ENCODE measurements around the gene NPAS2. TPM values are rescaled to one million over a fixed set of nuclear protein-coding genes. Genes with fewer than 3 reads are reported as not detected.

NPAS2 gene
- total RNA-seq, 1 experiment from 2014 or later, result 142 TPM

GRCh38 chr2:100962366-100963025 lies 142.6 kb downstream of the NPAS2 start:
- H3K4me3 Mint-ChIP-seq (ENCODE audit: low read depth, unreplicated experiment), result no peak overlapping the region
- CTCF ChIA-PET, result no interaction called here
- no peaks in the 10 kb centered on the region for H3K9me3 Mint-ChIP-seq (ENCODE audit: low read depth, unreplicated experiment)
- intact Hi-C loops (cut with micrococcal nuclease; ENCODE audit: unreplicated experiment), result no loop called here
- H3K36me3 Mint-ChIP-seq (ENCODE audit: insufficient read depth, unreplicated experiment), result peaks cover 31% of the 10 kb centered on the region
- no peaks in the 10 kb centered on the region for H3K4me1 Mint-ChIP-seq (ENCODE audit: low read depth, unreplicated experiment)
- no peaks in the 10 kb centered on the region for H3K27me3 Mint-ChIP-seq (ENCODE audit: unreplicated experiment)
- no peak overlapping the region for H3K27ac Mint-ChIP-seq (ENCODE audit: unreplicated experiment)
- no TSS peak for BruUV-seq (replicated peaks)
- TF ChIP-seq, protein P1, sequence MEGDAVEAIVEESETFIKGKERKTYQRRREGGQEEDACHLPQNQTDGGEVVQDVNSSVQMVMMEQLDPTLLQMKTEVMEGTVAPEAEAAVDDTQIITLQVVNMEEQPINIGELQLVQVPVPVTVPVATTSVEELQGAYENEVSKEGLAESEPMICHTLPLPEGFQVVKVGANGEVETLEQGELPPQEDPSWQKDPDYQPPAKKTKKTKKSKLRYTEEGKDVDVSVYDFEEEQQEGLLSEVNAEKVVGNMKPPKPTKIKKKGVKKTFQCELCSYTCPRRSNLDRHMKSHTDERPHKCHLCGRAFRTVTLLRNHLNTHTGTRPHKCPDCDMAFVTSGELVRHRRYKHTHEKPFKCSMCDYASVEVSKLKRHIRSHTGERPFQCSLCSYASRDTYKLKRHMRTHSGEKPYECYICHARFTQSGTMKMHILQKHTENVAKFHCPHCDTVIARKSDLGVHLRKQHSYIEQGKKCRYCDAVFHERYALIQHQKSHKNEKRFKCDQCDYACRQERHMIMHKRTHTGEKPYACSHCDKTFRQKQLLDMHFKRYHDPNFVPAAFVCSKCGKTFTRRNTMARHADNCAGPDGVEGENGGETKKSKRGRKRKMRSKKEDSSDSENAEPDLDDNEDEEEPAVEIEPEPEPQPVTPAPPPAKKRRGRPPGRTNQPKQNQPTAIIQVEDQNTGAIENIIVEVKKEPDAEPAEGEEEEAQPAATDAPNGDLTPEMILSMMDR (IDR thresholded peaks at IDR 0.05; ENCODE audit: unreplicated experiment), result no peak
- no peak for DNase-seq

DNA sequence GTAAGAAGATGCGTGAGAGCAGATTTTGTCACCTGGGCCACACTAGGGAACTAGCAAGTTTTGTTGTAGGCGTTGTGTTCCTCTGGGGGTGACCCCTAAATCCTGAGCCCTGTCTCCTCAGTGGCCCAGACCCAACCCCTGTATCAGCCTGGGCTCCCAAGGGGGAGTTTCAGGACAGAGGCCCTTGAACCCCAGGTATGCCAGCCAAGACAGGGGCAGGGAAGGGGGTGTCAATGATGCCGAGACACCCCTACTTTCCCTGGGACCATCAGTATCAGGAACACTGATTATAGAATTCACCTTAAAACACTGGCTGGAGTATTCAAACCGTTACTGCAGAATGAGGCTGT lies 143.1 kb downstream of the NPAS2 start:
- CTCF ChIA-PET, result no interaction called here
- H3K9me3 Mint-ChIP-seq (ENCODE audit: low read depth, unreplicated experiment), result no peaks in the 10 kb centered on the region
- H3K4me3 Mint-ChIP-seq (ENCODE audit: low read depth, unreplicated experiment), result no peak overlapping the region
- H3K4me1 Mint-ChIP-seq (ENCODE audit: low read depth, unreplicated experiment), result no peaks in the 10 kb centered on the region
- no TSS peak for BruUV-seq (replicated peaks)
- H3K36me3 Mint-ChIP-seq (ENCODE audit: insufficient read depth, unreplicated experiment), result peaks cover 36% of the 10 kb centered on the region
- intact Hi-C loops (cut with micrococcal nuclease; ENCODE audit: unreplicated experiment), result no loop called here
- H3K27me3 Mint-ChIP-seq (ENCODE audit: unreplicated experiment), result no peaks in the 10 kb centered on the region
- no peak for DNase-seq
- TF ChIP-seq, protein P1 (IDR thresholded peaks at IDR 0.05; ENCODE audit: unreplicated experiment), result no peak
- H3K27ac Mint-ChIP-seq (ENCODE audit: unreplicated experiment), result no peak overlapping the region

GRCh38 chr2:100964222-100964621 lies 144.3 kb downstream of the NPAS2 start:
- Mint-ChIP-seq H3K4me3 (ENCODE audit: low read depth, unreplicated experiment) (no peak overlapping the region), H3K27me3 (ENCODE audit: unreplicated experiment) (no peaks in the 10 kb centered on the region), H3K27ac (ENCODE audit: unreplicated experiment) (no peak overlapping the region), H3K36me3 (ENCODE audit: insufficient read depth, unreplicated experiment) (peaks cover 40% of the 10 kb centered on the region), H3K9me3 (ENCODE audit: low read depth, unreplicated experiment) (no peaks in the 10 kb centered on the region), H3K4me1 (ENCODE audit: low read depth, unreplicated experiment) (no peaks in the 10 kb centered on the region)
- TF ChIP-seq, protein P1 (IDR thresholded peaks at IDR 0.05; ENCODE audit: unreplicated experiment), result no peak
- CTCF ChIA-PET, result interaction anchor here (0.7 kb wide), 1 partner anchor 274 kb away, joined by 5 read pairs; no protein-coding TSS in a partner anchor
- DNase-seq, result no peak
- intact Hi-C loops (cut with micrococcal nuclease; ENCODE audit: unreplicated experiment), result no loop called here
- BruUV-seq (replicated peaks), result no TSS peak

DNA sequence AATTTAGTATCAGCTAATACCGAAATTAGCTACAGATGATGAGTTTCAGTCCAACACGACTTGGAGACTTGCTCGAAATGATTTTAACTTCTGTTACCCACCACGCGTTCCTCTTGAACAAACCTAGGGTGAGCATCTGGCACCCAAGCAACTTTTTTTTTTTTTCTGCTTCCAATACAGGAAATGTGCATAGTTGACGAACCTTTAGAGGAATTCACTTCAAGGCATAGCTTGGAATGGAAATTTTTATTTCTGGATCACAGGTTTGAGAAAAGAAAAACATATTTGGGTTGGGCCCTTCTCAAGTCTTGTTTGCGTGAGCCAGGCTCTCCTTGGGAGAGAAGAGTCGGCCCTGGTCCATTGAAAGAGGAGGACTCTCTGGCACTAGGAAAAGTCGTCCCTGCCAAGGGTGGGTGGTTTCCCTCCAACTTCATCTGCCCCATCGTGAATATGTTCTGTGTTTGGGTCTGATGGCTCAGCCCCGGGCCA lies 144.8 kb downstream of the NPAS2 start:
- H3K4me1 Mint-ChIP-seq (ENCODE audit: low read depth, unreplicated experiment), result no peaks in the 10 kb centered on the region
- no peak overlapping the region for H3K27ac Mint-ChIP-seq (ENCODE audit: unreplicated experiment)

More for the DNA sequence above, 144.8 kb downstream of the NPAS2 start:
- BruUV-seq (replicated peaks), result no TSS peak
- intact Hi-C loops (cut with micrococcal nuclease; ENCODE audit: unreplicated experiment), result no loop called here
- H3K27me3 Mint-ChIP-seq (ENCODE audit: unreplicated experiment), result no peaks in the 10 kb centered on the region
- peaks cover 40% of the 10 kb centered on the region for H3K36me3 Mint-ChIP-seq (ENCODE audit: insufficient read depth, unreplicated experiment)
- CTCF ChIA-PET, result interaction anchor here (0.7 kb wide), 1 partner anchor 274 kb away, joined by 5 read pairs; no protein-coding TSS in a partner anchor
- DNase-seq, result no peak
- no peak overlapping the region for H3K4me3 Mint-ChIP-seq (ENCODE audit: low read depth, unreplicated experiment)
- TF ChIP-seq, protein P1 (IDR thresholded peaks at IDR 0.05; ENCODE audit: unreplicated experiment), result no peak
- H3K9me3 Mint-ChIP-seq (ENCODE audit: low read depth, unreplicated experiment), result no peaks in the 10 kb centered on the region
